Measurements from ENCODE around the gene DCUN1D2.

DNA sequence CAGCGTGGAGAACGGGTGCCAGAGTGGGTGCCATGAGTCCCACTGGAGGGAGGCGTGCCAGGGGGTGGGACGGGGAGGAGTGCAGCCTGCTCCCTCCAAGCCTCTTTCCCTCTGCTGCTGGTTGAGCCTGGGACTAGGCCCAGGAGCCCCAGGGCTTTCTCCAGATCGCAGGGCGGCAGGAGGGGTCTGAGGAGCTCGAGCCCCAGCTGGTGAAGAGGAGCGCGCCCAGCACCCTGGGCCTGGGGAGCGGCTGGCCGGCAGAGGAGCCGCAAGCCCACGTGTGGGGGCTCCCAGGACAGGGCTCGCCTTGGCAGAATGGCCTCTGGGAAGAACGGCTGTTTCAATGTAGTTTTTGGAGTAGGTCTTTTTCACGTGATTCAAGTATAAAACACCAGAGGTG, 12.2 kb upstream of the DCUN1D2 start:
- TF ChIP-seq, protein P1, sequence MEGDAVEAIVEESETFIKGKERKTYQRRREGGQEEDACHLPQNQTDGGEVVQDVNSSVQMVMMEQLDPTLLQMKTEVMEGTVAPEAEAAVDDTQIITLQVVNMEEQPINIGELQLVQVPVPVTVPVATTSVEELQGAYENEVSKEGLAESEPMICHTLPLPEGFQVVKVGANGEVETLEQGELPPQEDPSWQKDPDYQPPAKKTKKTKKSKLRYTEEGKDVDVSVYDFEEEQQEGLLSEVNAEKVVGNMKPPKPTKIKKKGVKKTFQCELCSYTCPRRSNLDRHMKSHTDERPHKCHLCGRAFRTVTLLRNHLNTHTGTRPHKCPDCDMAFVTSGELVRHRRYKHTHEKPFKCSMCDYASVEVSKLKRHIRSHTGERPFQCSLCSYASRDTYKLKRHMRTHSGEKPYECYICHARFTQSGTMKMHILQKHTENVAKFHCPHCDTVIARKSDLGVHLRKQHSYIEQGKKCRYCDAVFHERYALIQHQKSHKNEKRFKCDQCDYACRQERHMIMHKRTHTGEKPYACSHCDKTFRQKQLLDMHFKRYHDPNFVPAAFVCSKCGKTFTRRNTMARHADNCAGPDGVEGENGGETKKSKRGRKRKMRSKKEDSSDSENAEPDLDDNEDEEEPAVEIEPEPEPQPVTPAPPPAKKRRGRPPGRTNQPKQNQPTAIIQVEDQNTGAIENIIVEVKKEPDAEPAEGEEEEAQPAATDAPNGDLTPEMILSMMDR (IDR thresholded peaks at IDR 0.05), result no peak
- TF ChIP-seq EP300 (IDR thresholded peaks at IDR 0.05), result no peak
- TF ChIP-seq POLR2AphosphoS5 (IDR thresholded peaks at IDR 0.05), result no peak
